HEK293T (cell line): ENCODE measurements around the gene MEPCE.

Experiments
- CTCF ChIA-PET: fragments of 350-600 bp; formaldehyde crosslinking; extraction: SDS; loops from one replicate; lab custom pipeline; 2021; ENCODE audit warnings: antibody characterized with exemption, inconsistent platforms; lab: Yijun Ruan, JAX
- POLR2A ChIA-PET: fragments of 350-600 bp; formaldehyde crosslinking; extraction: SDS; loops from one replicate; lab custom pipeline; 2020; ENCODE audit warnings: antibody characterized with exemption, inconsistent platforms; lab: Yijun Ruan, JAX
- DNase-seq: peaks from one replicate; pipeline ENCODE4 v3.0.0; 2012; ENCODE audit warnings: mixed read lengths; ENCODE audit errors: extremely low spot score
- ARNT ChIP-seq: fragments of 450-650 bp; IDR thresholded peaks from 2 replicates; pipeline ENCODE4 v1.6.1; 2017; ENCODE audit warnings: mild to moderate bottlenecking
- BHLHE40 ChIP-seq: fragments of 450-650 bp; IDR thresholded peaks from 2 replicates; pipeline ENCODE4 v1.6.1; 2016; ENCODE audit warnings: mild to moderate bottlenecking, moderate library complexity, borderline replicate concordance
- CTBP1 ChIP-seq: fragments of 450-650 bp; IDR thresholded peaks from 2 replicates; pipeline ENCODE4 v1.6.1; 2016; ENCODE audit warnings: borderline replicate concordance
- ELF4 ChIP-seq: fragments of 450-650 bp; IDR thresholded peaks from 2 replicates; pipeline ENCODE4 v1.6.1; 2017; ENCODE audit warnings: antibody characterized with exemption
- FOXA1 ChIP-seq: fragments of 450-650 bp; IDR thresholded peaks from 2 replicates; pipeline ENCODE4 v1.6.1; 2016; ENCODE audit warnings: mild to moderate bottlenecking
- FOXK2 ChIP-seq: fragments of 450-650 bp; IDR thresholded peaks from 2 replicates; pipeline ENCODE4 v1.6.1; 2016; ENCODE audit warnings: mild to moderate bottlenecking
- FOXM1 ChIP-seq: fragments of 450-650 bp; IDR thresholded peaks from 2 replicates; pipeline ENCODE4 v1.6.1; 2017; ENCODE audit warnings: mild to moderate bottlenecking, borderline replicate concordance
- HDGF ChIP-seq: fragments of 450-650 bp; IDR thresholded peaks from 2 replicates; pipeline ENCODE4 v1.6.1; 2017; ENCODE audit warnings: antibody characterized with exemption, borderline replicate concordance
- L3MBTL2 ChIP-seq: fragments of 450-650 bp; conservative IDR thresholded peaks from 2 replicates; pipeline ENCODE4 v1.6.1; 2016; ENCODE audit warnings: mild to moderate bottlenecking
- LEF1 ChIP-seq: fragments of 450-650 bp; IDR thresholded peaks from 2 replicates; pipeline ENCODE4 v1.6.1; 2017; ENCODE audit warnings: mild to moderate bottlenecking, borderline replicate concordance
- NFRKB ChIP-seq: fragments of 450-650 bp; IDR thresholded peaks from 2 replicates; pipeline ENCODE4 v1.6.1; 2016; ENCODE audit warnings: mild to moderate bottlenecking, moderate library complexity
- SP1 ChIP-seq: fragments of 450-650 bp; IDR thresholded peaks from 2 replicates; pipeline ENCODE4 v1.6.1; 2017
- SUZ12 ChIP-seq: fragments of 450-650 bp; IDR thresholded peaks from 2 replicates; pipeline ENCODE4 v1.6.1; 2016; ENCODE audit warnings: mild to moderate bottlenecking
- TARDBP ChIP-seq: fragments of 450-650 bp; IDR thresholded peaks from 2 replicates; pipeline ENCODE4 v1.6.1; 2016
- ZNF384 ChIP-seq: fragments of 450-650 bp; IDR thresholded peaks from 2 replicates; pipeline ENCODE4 v1.6.1; 2016
- TF ChIP-seq, protein P1 (sequence below): fragments of 450-650 bp; IDR thresholded peaks from 2 replicates; pipeline ENCODE4 v1.6.1; 2016

The MEPCE gene

GRCh38 chr7:100396421-100396982, 33.1 kb upstream of the MEPCE start:
- POLR2A ChIA-PET = no interaction called here
- no peak for DNase-seq
- TF ChIP-seq ELF4 (no peak), TARDBP (no peak), CTBP1 (no peak), ARNT (no peak), HDGF (no peak), SP1 (no peak), ZNF384 (no peak), FOXA1 (no peak), FOXK2 (no peak), SUZ12 (no peak), BHLHE40 (no peak), FOXM1 (no peak), NFRKB (no peak), LEF1 (no peak), L3MBTL2 (no peak)
- TF ChIP-seq, protein P1, sequence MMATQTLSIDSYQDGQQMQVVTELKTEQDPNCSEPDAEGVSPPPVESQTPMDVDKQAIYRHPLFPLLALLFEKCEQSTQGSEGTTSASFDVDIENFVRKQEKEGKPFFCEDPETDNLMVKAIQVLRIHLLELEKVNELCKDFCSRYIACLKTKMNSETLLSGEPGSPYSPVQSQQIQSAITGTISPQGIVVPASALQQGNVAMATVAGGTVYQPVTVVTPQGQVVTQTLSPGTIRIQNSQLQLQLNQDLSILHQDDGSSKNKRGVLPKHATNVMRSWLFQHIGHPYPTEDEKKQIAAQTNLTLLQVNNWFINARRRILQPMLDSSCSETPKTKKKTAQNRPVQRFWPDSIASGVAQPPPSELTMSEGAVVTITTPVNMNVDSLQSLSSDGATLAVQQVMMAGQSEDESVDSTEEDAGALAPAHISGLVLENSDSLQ = no peak
- CTCF ChIA-PET = interaction anchor here (0.6 to 1.5 kb wide), 2 partner anchors 11 to 1987 kb away, joined by 7 to 9 read pairs; no protein-coding TSS in a partner anchor

DNA sequence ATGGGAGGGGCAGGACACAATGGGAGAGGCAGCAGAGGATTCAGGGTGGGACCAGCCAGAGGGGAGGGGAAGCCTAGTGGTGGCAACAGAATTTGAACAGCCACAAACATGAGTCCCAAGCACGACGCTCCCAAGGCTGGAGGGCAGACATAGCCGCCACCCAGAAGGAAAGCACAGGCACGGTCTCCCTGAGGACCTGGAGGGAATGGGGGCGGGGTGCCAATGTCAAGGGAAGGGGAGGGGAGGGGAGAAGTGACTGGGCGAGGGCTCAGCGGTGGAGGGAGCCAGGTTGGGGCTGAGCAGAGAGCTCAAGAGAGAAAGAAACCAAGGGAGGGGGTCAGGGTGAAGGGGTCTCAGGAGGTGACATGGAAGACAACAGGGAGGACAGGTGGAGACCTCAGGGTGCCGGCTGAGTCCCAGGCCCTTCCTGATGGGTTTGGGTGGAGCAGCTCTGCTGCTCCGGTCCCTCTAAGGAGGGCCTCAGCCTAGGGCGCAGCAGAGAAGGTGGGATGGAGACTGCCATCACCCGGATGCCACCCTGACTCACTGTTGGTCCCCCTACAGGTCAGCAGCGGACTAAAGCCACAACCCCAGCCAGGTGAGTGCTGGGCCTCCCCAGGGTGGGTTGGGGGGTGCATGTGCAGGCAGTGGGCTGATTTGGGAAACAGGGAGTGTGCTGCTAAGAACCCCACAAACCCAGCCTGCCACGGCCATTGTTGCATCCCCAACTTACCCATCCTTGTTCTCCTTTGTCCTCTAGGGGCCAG, 32.1 kb upstream of the MEPCE start:
- POLR2A ChIA-PET = no interaction called here
- CTCF ChIA-PET = interaction anchor here (0.7 to 1.5 kb wide), 2 partner anchors 10 to 1545 kb away, joined by 3 to 7 read pairs; no protein-coding TSS in a partner anchor
- TF ChIP-seq FOXM1 = no peak
- DNase-seq = no peak

- CTCF ChIA-PET = no interaction called here
- no peak for TF ChIP-seq BHLHE40
- no peak for TF ChIP-seq SP1
- no peak for TF ChIP-seq ELF4
- no peak for TF ChIP-seq SUZ12
- TF ChIP-seq LEF1 = no peak
- no peak for TF ChIP-seq CTBP1
- no peak for TF ChIP-seq FOXA1
- no peak for TF ChIP-seq ZNF384
- no peak for TF ChIP-seq L3MBTL2
Observed at GRCh38 chr7:100398239-100398638, 31.4 kb upstream of the MEPCE start.

DNA sequence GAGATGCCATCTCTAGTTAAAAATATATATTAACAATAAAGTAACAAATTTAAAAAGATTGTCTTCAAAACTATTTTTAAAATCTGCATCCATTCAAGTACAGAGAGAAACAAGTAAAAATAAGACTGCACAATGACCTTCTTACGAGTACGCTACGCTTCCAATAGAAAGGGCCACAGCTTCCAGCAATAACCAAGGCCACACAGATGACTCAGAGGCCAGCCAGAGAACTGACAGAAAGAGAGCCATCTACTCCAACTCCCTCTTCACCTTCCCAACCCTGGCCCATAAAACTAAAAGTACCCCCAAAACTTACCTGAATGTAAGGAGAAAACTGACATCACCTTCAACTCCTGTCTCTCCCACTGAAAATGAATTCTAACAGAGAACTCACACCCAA, 29.6 kb upstream of the MEPCE start:
- ChIA-PET POLR2A (interaction anchor here (4.7 kb wide), 1 partner anchor 30 kb away, joined by 20 read pairs; the partner anchor contains the start of genes MEPCE and ZCWPW1), CTCF (interaction anchor here (0.5 kb wide), 1 partner anchor 65 kb away, joined by 3 read pairs; no protein-coding TSS in a partner anchor)
- no peak for DNase-seq
- TF ChIP-seq L3MBTL2 (no peak), FOXA1 (no peak), ARNT (no peak), ELF4 (no peak), NFRKB (no peak), FOXK2 (no peak), SUZ12 (no peak), ZNF384 (no peak), LEF1 (no peak), CTBP1 (no peak), SP1 (no peak), BHLHE40 (no peak), FOXM1 (no peak), TARDBP (no peak), HDGF (no peak)
- TF ChIP-seq, protein P1 = no peak

More at GRCh38 chr7:100398239-100398638, 31.4 kb upstream of the MEPCE start:
- DNase-seq = no peak
- POLR2A ChIA-PET = interaction anchor here (0.7 kb wide), 1 partner anchor 31 kb away, joined by 3 read pairs; the partner anchor contains the start of gene ZCWPW1

GRCh38 chr7:100400656-100401055, 29.0 kb upstream of the MEPCE start:
- CTCF ChIA-PET = interaction anchor here (0.5 kb wide), 1 partner anchor 65 kb away, joined by 3 read pairs; no protein-coding TSS in a partner anchor
- POLR2A ChIA-PET = interaction anchor here (4.7 kb wide), 1 partner anchor 29 kb away, joined by 20 read pairs; the partner anchor contains the start of genes MEPCE and ZCWPW1
- TF ChIP-seq FOXA1 (no peak), SUZ12 (no peak), CTBP1 (no peak), FOXK2 (no peak), ARNT (no peak), ELF4 (no peak), FOXM1 (no peak), HDGF (no peak), NFRKB (no peak)
- peak; percentile 61 for DNase-seq

GRCh38 chr7:100401811-100402210, 27.8 kb upstream of the MEPCE start:
- CTCF ChIA-PET = no interaction called here
- DNase-seq = no peak
- POLR2A ChIA-PET = interaction anchor here (4.7 kb wide), 1 partner anchor 28 kb away, joined by 20 read pairs; the partner anchor contains the start of genes MEPCE and ZCWPW1
- TF ChIP-seq ZNF384 (no peak), CTBP1 (no peak), FOXA1 (no peak), L3MBTL2 (no peak), LEF1 (no peak), ARNT (no peak), FOXM1 (no peak), BHLHE40 (no peak), FOXK2 (no peak), SUZ12 (no peak), HDGF (no peak), NFRKB (no peak), SP1 (no peak), ELF4 (no peak), TARDBP (no peak)
- TF ChIP-seq, protein P1 = no peak
